OCI-M1 (cell line): Measurements from ENCODE around the gene PPM1B.
"Not testable (repeated sequence)": the region's sequence is repeated elsewhere in the genome, so short reads cannot be mapped to it uniquely, and the experiment has no call there.

Experiments used
- DNase-seq: peaks from one replicate; lab custom pipeline; 2025; lab: John Stamatoyannopoulos, UW

The PPM1B gene

DNA sequence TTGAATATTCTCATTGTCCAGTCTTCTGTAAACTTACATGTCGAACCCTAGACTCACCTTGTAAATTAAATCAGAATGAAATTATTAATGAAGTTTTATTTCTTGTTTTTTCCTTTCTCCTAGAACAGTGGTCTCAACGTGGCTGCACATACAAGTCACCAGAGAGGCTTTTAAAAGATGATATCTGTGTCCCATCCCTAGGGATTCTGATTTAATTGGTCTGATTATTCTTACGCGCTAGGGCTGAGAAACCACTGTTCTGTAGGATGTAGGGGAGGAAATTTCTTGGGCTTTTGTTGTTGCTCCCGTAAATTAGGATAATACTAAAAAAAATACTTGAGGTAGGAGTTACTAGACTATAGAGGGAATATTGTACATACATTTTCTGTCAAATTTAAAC is 32.1 kb downstream of the PPM1B start:
- DNase-seq: no peak

DNA sequence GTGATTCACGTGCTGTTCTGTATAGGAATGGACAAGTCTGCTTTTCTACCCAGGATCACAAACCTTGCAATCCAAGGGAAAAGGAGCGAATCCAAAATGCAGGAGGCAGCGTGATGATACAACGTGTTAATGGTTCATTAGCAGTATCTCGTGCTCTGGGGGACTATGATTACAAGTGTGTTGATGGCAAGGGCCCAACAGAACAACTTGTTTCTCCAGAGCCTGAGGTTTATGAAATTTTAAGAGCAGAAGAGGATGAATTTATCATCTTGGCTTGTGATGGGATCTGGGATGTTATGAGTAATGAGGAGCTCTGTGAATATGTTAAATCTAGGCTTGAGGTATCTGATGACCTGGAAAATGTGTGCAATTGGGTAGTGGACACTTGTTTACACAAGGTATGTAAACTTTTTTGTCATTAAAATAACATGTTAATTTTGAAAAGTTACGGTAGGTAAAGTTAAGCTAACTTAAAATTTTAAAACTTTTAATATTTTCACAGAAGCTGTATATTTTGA is 33.0 kb downstream of the PPM1B start:
- DNase-seq: no peak

DNA sequence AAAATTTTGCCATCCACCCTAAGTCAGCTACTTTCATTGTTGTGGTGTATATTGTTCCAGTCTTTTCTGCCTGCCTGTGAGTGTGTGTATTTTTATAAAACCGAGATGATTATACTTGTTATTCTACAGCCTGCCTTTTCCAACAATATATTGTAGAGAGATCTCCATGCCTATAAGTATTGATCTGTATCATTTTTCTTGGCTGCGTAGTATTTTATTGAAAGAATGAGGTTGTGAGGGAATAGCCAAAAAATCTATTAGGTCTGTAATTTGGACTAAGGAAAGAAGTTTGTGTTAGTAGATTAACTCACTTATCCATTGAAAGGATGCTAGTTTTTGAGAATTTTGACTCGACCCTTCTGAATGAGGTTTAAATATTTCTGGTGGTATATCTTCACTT is 34.9 kb downstream of the PPM1B start:
- DNase-seq: no peak

- no peak for DNase-seq
These were observed 36.5 kb downstream of the PPM1B start for GRCh38 chr2:44205169-44205568.

GRCh38 chr2:44207102-44207501 is 38.4 kb downstream of the PPM1B start:
- DNase-seq: no peak

- DNase-seq: not testable (repeated sequence)
These were observed 39.0 kb downstream of the PPM1B start for GRCh38 chr2:44207648-44208047.

GRCh38 chr2:44210362-44210761 is 41.7 kb downstream of the PPM1B start:
- DNase-seq: no peak

DNA sequence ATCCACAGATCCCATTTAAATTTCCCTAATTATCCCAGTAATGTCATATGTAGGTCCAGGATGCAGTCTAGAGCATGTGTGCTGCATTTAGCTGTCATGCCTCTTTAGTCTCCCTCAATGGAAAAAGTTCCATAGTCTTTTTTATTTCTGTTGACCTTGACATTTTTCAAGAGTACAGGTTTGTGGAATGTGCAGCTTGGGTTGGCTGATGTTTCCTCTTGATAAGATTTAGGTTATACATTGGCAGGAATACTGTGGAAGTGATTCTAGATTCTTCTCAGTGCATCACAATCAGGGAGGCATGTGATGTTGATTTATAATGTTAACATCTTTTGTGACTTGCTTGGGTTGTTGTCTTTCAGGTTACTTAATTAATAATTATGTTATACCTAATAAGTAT is 42.5 kb downstream of the PPM1B start:
- DNase-seq: no peak

- DNase-seq: no peak
These were observed 43.6 kb downstream of the PPM1B start for GRCh38 chr2:44212302-44212701.

GRCh38 chr2:44215827-44216226 is 47.2 kb downstream of the PPM1B start:
- no peak for DNase-seq

- no peak for DNase-seq
These were observed 50.1 kb downstream of the PPM1B start for GRCh38 chr2:44218771-44219170.

DNA sequence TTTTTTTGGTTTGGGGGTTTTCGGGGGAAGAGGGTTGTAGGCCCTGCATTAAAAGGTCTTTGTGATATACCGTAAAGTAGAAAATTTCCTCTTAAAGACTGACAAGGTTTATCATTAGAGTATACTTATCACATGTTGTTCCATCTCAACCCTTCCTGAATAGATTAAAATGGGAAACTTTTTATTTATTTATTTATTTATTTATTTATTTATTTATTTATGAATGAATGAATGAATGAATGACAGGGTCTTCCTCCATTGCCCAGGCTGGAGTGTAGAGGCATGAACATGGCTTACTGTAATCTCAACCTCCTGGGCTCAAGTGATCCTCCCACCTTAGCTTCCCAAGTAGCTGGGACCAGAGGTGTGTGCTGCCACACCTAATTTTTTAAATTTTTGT is 58.1 kb downstream of the PPM1B start:
- no peak for DNase-seq

DNA sequence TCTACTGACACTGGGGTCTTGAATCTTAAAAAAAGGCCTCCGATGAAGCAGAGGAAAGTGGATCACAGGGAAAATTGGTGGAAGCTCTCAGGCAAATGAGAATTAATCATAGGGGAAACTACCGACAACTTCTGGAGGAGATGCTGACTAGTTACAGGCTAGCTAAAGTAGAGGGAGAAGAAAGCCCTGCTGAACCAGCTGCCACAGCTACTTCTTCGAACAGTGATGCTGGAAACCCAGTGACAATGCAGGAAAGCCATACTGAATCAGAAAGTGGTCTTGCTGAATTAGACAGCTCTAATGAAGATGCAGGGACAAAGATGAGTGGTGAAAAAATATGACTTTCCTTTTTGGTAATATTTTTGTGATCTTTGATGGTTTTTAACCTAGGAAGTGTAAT is 61.7 kb downstream of the PPM1B start:
- no peak for DNase-seq

GRCh38 chr2:44233450-44234128 is 64.9 kb downstream of the PPM1B start:
- DNase-seq: no peak

GRCh38 chr2:44237221-44237620 is 68.5 kb downstream of the PPM1B start:
- no peak for DNase-seq

DNA sequence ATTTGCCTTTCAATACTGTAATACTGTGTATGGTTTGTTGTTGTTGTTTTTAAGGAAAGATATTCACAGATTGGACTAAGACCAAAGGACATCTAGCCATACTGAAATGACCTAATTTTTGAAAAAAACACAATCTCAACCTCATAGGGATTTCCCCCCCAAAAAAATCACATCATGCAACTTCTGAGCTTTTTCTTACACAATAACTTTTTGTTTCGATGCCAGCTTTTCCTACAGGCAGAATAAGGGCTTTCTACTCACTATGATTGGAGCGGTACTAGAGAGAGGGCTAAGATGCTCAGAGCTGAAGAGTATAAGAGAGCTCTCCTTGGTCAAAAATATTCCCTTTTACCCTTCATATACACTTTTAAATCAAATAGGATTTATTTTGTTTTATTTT is 74.2 kb downstream of the PPM1B start:
- no peak for DNase-seq

DNA sequence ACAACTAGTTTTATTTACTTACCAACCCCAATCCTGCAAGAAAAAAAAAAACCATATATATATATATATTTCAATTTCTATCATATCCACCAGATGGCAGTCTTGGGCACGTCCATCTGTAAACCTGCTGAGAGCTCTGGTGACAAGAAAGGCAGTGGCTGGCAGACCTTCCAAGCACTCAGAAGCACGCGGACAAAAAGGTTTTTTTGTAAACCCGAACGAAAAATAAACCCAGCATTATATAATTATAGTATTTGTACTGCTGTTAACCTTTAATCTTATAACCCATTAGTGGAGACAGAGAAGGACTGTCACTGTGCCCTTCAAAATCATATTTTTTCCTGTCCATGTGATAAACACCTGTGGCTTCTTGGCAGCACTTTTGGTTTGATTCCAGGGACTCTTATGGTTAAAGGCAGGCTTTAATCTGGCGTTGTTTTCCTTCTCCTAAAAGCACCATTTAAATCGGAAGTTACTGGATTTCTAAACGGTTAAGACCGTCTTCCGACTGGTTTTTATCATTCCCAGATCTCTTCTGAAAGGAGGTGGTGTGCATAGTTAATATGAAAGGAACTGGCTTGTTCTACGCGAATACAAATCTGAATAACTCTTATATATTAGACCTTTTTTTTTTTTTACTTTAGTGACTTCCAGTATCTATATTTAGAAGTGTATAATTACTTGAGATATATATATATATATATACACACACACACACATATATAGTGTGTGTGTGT is 75.6 kb downstream of the PPM1B start:
- peak; percentile 83 for DNase-seq

- no peak for DNase-seq
These were observed 76.6 kb downstream of the PPM1B start for GRCh38 chr2:44245083-44245861.

DNA sequence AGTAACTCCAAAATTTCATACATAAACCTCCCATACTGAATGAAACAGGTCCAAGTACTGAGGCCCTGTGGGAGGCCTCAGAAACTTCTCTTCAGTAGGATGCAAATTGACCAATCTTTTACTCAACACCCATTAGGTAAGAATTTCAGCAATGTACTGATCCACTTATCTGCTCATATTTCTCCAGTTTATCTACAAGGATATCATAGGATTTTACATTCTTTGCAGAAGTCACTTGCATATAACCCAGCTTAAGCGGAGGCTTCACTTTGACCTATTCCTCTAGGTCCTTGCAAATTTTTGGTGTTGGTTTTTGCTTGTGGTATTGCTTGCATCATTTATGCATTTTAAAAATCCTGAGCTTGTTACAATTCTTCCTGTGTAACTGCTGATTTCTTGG is 77.8 kb downstream of the PPM1B start:
- no peak for DNase-seq

GRCh38 chr2:44246840-44247369 is 78.2 kb downstream of the PPM1B start:
- DNase-seq: no peak

- DNase-seq: peak; percentile 31
These were observed 79.2 kb downstream of the PPM1B start for GRCh38 chr2:44247924-44248323.

GRCh38 chr2:44249269-44249668 is 80.6 kb downstream of the PPM1B start:
- DNase-seq: not testable (repeated sequence)

- DNase-seq: no peak
These were observed 81.7 kb downstream of the PPM1B start for GRCh38 chr2:44250376-44250775.
